Mesodermal cell (in vitro differentiated cells): ENCODE measurements around the gene SLC38A11.

Source experiments
- H3K27ac ChIP-seq: 2 replicates; pipeline ENCODE4 v1.7.0; 2013; ENCODE audit warnings: mild to moderate bottlenecking, low read depth, low read length, moderate library complexity; ENCODE audit not compliant: severe bottlenecking
- H3K36me3 ChIP-seq: 2 replicates; pipeline ENCODE4 v1.7.1; 2013; ENCODE audit warnings: mild to moderate bottlenecking, low read length, moderate library complexity; ENCODE audit not compliant: control insufficient read depth, insufficient read depth
- H3K4me1 ChIP-seq: one replicate; pipeline ENCODE4 v1.7.1; 2013; ENCODE audit warnings: mild to moderate bottlenecking, low read length; ENCODE audit not compliant: insufficient read depth, control insufficient read depth, poor library complexity, severe bottlenecking
- H3K4me3 ChIP-seq: 2 replicates; pipeline ENCODE4 v1.7.0; 2013; ENCODE audit warnings: low read length, control low read depth, mild to moderate bottlenecking; ENCODE audit not compliant: insufficient read depth, poor library complexity, severe bottlenecking; ENCODE audit errors: extremely low read depth
- H3K9me3 ChIP-seq: 2 replicates; pipeline ENCODE4 v1.7.1; 2013; ENCODE audit warnings: mild to moderate bottlenecking, low read length, moderate library complexity; ENCODE audit not compliant: control insufficient read depth
- WGBS, 2 experiments: methylation state at CpG; one replicate each; pipeline ENCODE4 v1.1.5; 2013; ENCODE audit warnings: missing lambda C conversion rate in 2 of 2; ENCODE audit not compliant: insufficient coverage in 2 of 2; 5-methylcytosine and 5-hydroxymethylcytosine counted together

Gene SLC38A11

DNA sequence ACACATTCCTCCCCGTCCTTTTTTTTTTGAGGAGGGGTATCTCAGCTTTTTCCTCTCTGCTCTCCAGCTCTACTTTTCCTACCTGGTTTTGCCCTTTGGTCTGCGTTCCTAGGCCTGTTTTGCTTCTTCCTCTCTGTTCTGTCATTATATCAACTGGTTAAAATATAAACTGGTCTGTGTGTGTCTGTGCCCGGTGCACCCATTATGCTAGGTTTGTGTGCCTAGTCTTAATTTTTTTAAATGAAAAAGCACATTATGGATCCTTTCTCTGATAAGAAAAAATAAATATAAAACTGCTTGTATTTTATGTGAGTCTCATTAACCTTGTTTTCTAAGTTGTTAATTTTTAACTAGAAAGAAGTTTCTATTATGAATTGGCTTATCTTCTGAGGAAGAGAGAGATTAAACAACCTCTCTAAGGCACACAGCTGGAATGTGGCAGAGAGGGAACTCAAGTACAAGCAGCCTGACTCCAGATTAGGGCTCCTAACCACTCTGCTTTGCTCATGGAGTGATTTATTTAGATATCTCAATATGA lies 17.4 kb downstream of the SLC38A11 start:
- Histone ChIP-seq H3K4me1 (peaks cover 6% of the 10 kb centered on the region), H3K9me3 (no peaks in the 10 kb centered on the region), H3K27ac (no peak overlapping the region), H3K36me3 (no peaks in the 10 kb centered on the region), H3K4me3 (no peak overlapping the region)
- 80 to 100% methylated on average over 1 of the region's 3 CpGs for whole genome bisulfite sequencing, 2 experiments

DNA sequence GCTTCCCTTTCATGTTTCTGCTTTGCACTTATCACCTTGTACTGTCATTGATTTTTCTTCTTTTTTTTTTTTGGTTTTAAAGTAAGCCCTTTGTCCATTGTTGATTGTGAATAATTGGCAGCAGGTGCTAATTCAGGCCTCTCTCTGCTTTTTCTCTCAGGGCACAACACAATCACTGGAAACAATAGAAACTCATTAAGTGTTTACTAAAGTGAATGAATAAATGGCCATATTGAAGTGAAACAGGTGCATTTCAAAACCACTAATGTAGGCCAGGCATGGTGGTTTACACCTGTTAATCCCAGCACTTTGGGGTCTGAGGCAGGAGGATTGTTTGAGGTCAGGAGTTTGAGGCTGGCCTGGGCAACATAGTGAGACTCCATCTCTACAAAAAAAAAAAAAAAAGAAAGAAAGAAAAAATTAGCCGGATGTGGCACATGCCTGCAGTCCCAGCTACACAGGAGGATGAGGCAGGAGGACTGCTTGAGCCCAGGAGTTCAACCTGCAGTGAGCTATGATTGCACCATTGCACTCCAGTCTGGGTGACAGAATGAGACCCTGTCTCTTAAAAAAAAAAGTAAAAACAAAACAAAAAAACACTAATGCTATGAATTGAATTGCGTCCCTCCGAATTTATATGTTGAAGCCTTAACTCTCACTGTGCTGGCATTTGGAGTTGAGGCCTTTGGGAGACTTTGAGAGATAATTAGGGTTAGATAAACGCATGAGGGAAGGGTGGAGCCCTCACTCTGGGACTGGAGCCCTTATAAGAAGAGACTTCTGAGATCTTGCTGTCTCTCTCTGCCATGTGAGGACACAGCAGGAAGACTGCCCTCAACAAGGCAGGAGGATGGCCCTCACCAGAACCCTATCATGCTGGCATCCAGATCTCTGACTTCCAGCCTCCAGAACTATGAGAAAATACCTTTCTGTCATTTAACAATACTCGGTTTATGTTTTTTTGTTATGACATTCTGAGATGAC lies 19.9 kb downstream of the SLC38A11 start:
- Histone ChIP-seq H3K9me3 (no peaks in the 10 kb centered on the region), H3K4me3 (no peak overlapping the region), H3K36me3 (no peaks in the 10 kb centered on the region), H3K4me1 (peaks cover 6% of the 10 kb centered on the region), H3K27ac (no peak overlapping the region)
- WGBS, 2 experiments, result 93 to 94% methylated on average over 3 of the region's 5 CpGs

DNA sequence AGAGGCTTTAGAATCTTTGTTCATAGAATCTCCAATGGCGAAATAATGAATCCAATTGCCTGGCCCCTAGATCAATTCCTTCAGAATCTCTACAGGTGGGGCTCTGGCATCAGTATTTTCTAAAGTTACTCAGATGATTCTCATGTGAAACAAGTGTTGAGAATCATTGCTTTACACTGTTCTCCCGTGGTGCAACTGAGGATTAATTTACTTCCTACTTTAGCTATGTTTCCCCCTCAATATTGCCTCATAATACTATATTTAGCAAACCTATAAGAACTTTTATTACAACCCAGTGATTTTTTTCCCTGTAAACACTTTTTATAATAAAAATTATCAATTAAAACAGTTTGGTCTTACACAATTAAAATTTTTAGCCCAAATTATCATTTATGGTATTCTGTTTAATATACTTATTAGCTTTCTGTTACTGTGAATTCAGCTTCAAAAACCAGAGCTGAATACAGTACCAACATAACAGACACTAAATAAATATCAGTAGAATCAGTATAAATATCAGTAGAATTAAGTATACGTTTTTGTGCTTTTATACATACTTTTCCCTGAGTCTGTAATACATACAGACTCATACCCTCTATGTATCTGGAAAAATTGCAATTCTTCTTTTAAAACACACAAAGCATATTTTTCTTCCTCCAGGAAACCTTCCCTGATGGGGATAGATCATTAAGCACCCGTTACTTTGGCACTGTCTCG lies 20.8 kb downstream of the SLC38A11 start:
- WGBS, 2 experiments, result 63% methylated on average over 3 of the region's 5 CpGs; no CpG with 5 or more reads in 1 of the 2 experiments
- Histone ChIP-seq H3K27ac (no peak overlapping the region), H3K4me1 (peaks cover 6% of the 10 kb centered on the region), H3K4me3 (no peak overlapping the region), H3K36me3 (no peaks in the 10 kb centered on the region), H3K9me3 (no peaks in the 10 kb centered on the region)

DNA sequence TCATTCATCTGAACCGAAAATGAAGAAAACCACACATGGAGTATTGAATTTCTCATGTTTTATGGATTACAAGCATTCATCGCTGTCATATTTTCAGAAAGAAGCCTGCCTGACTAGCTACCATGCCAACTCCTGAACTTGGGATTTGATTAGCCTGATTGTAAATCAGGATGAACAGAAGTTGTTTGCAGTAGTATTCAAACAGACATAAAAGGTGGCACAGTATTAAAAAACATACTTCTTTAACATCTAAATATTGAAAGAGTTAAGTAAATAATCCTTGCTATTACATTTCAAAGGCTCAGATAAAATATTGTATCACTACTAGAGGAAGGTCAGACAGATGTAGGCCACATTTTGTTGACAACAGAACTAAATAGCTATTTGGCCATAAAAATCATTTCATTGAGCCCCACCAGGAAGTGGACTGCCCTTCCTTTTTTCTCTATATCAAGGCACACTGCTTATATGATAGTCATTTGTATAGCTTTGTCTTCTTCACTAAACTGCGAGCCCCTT lies 21.6 kb downstream of the SLC38A11 start:
- no peak overlapping the region for H3K27ac ChIP-seq
- WGBS, 2 experiments, result 100% methylated on average over 1 of the region's 3 CpGs; no CpG with 5 or more reads in 1 of the 2 experiments
- H3K4me1 ChIP-seq, result peaks cover 6% of the 10 kb centered on the region
- no peaks in the 10 kb centered on the region for H3K36me3 ChIP-seq
- no peaks in the 10 kb centered on the region for H3K9me3 ChIP-seq
- H3K4me3 ChIP-seq, result no peak overlapping the region

DNA sequence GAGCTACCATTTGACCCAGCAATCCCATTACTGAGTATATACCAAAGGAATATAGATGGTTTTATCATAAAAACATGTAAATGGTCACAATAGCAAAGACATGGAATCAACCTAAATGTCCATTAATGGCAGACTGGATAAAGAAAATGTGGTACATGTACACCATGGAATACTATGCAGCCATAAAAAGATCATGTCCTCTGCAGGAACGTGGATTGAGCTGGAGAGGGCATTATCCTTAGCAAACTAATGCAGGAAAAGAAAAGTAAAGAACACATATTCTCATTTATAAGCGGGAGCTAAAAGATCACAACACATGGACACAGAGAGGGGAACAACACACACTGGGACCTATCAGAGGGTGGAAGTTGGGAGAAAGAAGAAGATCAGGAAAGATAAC lies 22.9 kb downstream of the SLC38A11 start:
- no peaks in the 10 kb centered on the region for H3K9me3 ChIP-seq
- H3K4me3 ChIP-seq, result no peak overlapping the region
- H3K36me3 ChIP-seq, result no peaks in the 10 kb centered on the region
- peaks cover under 1% of the 10 kb centered on the region for H3K4me1 ChIP-seq
- WGBS, 2 experiments, result 75% methylated on average over 1 of the region's 2 CpGs; no CpG with 5 or more reads in 1 of the 2 experiments
- H3K27ac ChIP-seq, result no peak overlapping the region

DNA sequence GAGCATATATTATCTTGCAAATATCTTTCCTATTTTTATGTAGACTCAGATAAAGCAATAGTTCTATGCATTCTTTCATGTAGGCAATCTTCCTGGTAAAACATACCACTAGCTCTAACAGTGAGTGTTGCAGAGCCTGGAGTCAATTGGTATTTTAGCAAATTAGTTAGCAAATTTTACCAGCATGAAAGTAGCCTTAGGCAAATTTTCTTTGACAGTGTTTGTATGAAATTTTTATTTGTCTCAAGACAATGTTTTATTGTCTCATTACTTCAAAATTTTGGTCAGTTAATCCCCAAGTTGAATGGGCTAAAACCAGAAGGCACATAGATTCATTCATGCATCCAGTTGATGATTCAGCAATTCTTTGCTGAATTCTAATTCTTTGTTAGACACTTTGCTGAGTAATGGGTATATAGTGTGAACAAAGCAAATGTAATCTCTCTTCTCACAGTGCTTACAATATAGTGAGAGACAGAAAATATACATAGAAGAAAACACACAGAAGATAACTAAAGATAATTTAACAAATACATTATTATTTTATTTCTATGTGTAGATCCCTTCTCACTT lies 27.1 kb downstream of the SLC38A11 start:
- Histone ChIP-seq H3K9me3 (no peaks in the 10 kb centered on the region), H3K4me1 (no peaks in the 10 kb centered on the region), H3K27ac (no peak overlapping the region), H3K4me3 (no peak overlapping the region), H3K36me3 (no peaks in the 10 kb centered on the region)

DNA sequence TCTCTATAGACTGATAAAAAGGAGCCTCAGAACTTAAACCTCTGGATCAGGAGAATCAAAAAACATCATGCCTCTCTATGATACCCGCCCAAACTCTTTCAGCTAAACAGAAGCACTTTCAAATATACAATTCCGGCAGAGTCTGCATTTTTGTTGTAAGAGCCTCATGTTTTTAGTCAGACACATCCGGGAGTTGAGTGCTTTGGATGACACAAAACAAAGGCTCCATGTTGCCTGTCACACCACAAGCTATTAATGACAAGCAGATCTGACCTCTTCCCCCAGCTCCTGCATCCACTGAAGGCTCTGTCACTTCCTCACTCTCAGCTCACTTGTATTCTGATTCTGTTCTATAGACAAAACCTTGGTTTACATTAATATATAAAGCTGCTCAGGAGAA lies 33.2 kb downstream of the SLC38A11 start:
- peak overlapping the region; percentile 23 for H3K27ac ChIP-seq
- H3K4me3 ChIP-seq, result no peak overlapping the region
- H3K4me1 ChIP-seq, result peaks cover 4% of the 10 kb centered on the region
- WGBS, 2 experiments, result 53 to 83% methylated on average over 3 of the region's 3 CpGs
- H3K36me3 ChIP-seq, result no peaks in the 10 kb centered on the region
- H3K9me3 ChIP-seq, result no peaks in the 10 kb centered on the region

DNA sequence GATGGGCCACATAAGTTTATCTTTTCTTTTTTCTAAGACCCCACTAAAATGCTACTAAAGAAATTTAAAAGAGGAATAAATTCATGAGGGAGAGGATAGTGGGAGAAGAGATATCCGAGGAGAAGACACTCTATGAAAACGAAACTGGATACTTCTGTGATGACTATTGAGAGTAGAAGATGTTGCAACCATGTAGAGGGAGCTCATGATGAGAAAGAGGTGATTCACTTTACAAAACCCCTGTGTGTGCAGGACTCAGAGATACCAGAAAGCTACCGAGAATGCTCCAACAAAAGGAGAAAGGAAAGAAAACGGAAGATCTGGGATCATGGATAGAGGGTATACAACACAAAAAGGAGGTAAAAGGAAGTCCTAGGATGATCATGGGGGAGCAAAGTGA lies 34.9 kb downstream of the SLC38A11 start:
- H3K36me3 ChIP-seq, result no peaks in the 10 kb centered on the region
- no peak overlapping the region for H3K27ac ChIP-seq
- peaks cover 4% of the 10 kb centered on the region for H3K4me1 ChIP-seq
- 88 to 91% methylated on average over 4 of the region's 4 CpGs for WGBS, 2 experiments
- no peak overlapping the region for H3K4me3 ChIP-seq
- no peaks in the 10 kb centered on the region for H3K9me3 ChIP-seq

DNA sequence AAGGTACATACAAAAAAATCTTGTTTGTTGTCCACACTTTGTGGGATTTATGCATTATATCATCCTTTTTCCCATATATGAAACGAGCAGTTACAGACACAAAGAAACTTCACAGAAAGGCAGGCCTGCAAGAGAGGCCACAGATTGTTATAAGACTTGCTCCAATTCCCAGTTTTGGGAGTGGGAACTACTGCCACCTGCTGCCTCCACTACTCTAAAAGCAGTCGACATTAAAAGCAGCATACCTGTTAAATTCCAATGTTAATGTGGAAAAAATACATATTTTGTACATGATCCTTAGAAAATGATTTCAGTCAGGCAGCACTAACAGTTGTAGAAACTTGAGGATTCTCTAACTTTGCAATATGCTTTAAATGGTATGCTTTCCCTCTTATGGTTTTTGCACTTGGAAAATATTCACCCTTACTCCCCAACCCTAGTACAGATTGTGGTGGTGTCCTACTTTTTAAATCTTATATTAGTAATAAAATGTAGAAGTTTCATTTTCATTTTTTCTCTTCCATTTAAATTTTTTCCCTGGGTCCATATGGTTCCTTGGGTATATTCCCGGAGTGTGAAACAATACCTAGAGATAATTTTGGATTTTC lies 37.9 kb downstream of the SLC38A11 start:
- Histone ChIP-seq H3K36me3 (no peaks in the 10 kb centered on the region), H3K4me1 (peaks cover 24% of the 10 kb centered on the region), H3K4me3 (no peak overlapping the region), H3K27ac (peak overlapping the region; percentile 18), H3K9me3 (no peaks in the 10 kb centered on the region)
- 50% methylated on average over 2 of the region's 3 CpGs; no CpG with 5 or more reads in 1 of the 2 experiments for WGBS, 2 experiments

DNA sequence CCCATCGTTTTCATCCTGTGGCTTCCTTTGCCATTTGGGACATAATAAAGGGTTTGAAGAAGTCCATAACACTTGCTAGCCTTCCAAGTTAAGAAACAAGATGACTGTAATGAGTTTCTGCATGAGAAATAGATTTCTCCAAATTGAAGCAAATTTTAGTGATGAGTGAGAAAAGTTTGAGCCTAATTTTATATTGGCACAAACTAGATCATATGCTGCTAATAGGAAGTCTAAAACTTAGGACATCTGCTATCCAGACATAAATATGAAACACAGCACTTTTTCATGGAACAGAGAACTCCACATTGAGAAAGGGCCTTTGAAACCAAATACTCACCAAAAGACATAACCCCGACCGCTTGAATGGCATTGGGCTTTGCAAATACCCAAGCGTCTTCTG lies 39.8 kb downstream of the SLC38A11 start:
- no peaks in the 10 kb centered on the region for H3K9me3 ChIP-seq
- WGBS, 2 experiments, result 83% methylated on average over 1 of the region's 4 CpGs; no CpG with 5 or more reads in 1 of the 2 experiments
- H3K27ac ChIP-seq, result no peak overlapping the region
- H3K4me3 ChIP-seq, result no peak overlapping the region
- H3K4me1 ChIP-seq, result peaks cover 36% of the 10 kb centered on the region
- H3K36me3 ChIP-seq, result no peaks in the 10 kb centered on the region
